ENCODE data around the gene BMP7. TPM values are rescaled to one million over a fixed set of nuclear protein-coding genes. Genes with fewer than 3 reads are reported as not detected.

The BMP7 gene
- total RNA-seq, 1 donor = not detected

DNA sequence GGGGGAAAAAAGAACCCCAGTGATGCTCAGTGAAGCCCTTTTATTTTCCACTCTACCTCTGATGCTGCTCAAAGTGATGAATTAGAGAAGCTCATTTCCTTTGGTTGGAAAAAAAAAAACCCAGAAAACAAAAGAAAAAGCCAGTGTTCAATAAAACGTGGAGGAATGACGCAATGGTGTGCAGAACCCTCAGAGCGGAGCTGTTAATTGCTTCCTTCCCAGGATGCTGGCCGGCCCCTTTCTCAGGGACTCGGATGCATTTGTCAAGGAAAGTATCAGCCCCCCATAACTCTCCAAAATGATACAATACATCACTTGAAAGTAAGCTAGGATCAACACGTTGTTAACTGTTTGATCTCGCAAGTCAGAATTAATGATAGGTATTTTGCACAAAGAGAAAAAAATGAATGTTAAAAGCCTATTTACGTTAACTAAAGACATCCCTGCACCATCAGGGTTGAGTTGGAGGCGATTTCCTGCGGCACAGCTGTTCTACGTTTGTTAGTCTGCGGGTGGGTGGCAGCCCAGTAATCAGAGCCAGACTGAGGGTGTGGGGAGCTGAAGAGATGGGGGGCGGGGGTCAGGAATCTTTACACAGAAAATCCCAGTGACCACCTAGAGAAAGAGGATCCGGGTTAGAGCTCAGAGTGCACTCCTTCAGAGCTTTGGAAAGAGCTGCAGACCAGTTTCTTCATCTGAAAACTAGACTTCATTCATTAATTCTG, 132.4 kb downstream of the BMP7 start:
- no peak overlapping the region for H2AFZ ChIP-seq (ENCODE audit: low read length)
- no peaks in the 10 kb centered on the region for H4K20me1 ChIP-seq (ENCODE audit: insufficient read depth, low read length)
- no peak overlapping the region for H3K4me3 ChIP-seq (ENCODE audit: insufficient read depth, low read length)
- no peak for TF ChIP-seq CTCF (IDR thresholded peaks at IDR 0.05; ENCODE audit: extremely low read depth, low read depth, low read length)
- no peaks in the 10 kb centered on the region for H3K9me3 ChIP-seq (ENCODE audit: low read depth, low read length)
- no peak overlapping the region for H3K4me2 ChIP-seq (ENCODE audit: insufficient read depth, low read length)
- H3K27me3 ChIP-seq (ENCODE audit: insufficient read depth, low read length) = no peaks in the 10 kb centered on the region
- H3K36me3 ChIP-seq (ENCODE audit: insufficient read depth, low read length) = no peaks in the 10 kb centered on the region
- no peaks in the 10 kb centered on the region for H3K79me2 ChIP-seq (ENCODE audit: insufficient read depth, low read length)
- H3K27ac ChIP-seq (ENCODE audit: low read depth, low read length) = no peak overlapping the region
- DNase-seq (ENCODE audit: insufficient read length, low spot score, missing footprints) = no peak
- H3K4me1 ChIP-seq (ENCODE audit: insufficient read depth, low read length) = no peaks in the 10 kb centered on the region

DNA sequence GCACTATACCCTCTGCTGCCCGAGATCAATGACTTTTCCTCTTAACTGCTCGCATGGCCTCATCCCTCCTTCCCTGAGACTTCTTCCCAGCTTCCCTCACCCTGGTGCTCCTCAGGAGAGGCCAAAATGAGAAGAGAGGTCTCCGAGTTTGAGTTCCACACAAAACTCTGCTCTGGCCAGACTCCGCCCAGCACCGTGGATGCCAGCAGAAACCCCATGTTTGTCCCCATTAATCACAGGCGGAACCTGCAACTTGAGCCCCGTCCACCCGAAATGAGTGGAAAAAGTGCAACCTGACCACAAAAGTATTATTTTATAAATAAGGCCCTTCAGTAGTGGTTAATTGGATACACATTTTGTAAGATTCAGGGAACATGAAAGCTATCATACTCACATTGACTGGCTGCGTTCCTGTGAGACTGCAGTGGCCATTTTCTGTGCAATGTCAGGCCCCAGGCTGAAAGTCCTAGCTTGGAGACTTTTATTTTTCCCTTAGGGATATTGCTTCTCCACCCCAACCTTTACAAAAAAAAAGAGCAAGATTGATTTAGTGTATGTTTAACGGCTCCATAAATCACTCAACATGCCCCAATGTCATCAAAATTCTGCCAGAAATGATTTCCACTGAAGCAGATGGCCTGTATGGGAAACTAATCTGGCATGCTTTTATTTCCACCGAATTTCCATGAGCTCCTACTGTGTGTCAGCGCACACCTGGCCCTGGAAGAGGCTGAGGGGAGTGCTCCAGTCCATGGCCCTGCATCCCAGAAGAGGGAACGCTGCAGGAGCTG, 134.6 kb downstream of the BMP7 start:
- TF ChIP-seq CTCF (IDR thresholded peaks at IDR 0.05; ENCODE audit: extremely low read depth, low read depth, low read length) = no peak
- no peaks in the 10 kb centered on the region for H3K27me3 ChIP-seq (ENCODE audit: insufficient read depth, low read length)

GRCh38 chr20:57131077-57131476, 135.4 kb downstream of the BMP7 start:
- no peak overlapping the region for H3K4me3 ChIP-seq (ENCODE audit: insufficient read depth, low read length)

More for the DNA sequence above, 134.6 kb downstream of the BMP7 start:
- Histone ChIP-seq H3K4me2 (ENCODE audit: insufficient read depth, low read length) (no peak overlapping the region), H3K9me3 (ENCODE audit: low read depth, low read length) (no peaks in the 10 kb centered on the region), H3K79me2 (ENCODE audit: insufficient read depth, low read length) (no peaks in the 10 kb centered on the region), H4K20me1 (ENCODE audit: insufficient read depth, low read length) (no peaks in the 10 kb centered on the region), H3K27ac (ENCODE audit: low read depth, low read length) (no peak overlapping the region), H3K4me3 (ENCODE audit: insufficient read depth, low read length) (no peak overlapping the region), H3K4me1 (ENCODE audit: insufficient read depth, low read length) (no peaks in the 10 kb centered on the region), H3K36me3 (ENCODE audit: insufficient read depth, low read length) (no peaks in the 10 kb centered on the region), H2AFZ (ENCODE audit: low read length) (no peak overlapping the region)
- DNase-seq (ENCODE audit: insufficient read length, low spot score, missing footprints) = no peak

More at GRCh38 chr20:57131077-57131476, 135.4 kb downstream of the BMP7 start:
- no peaks in the 10 kb centered on the region for H4K20me1 ChIP-seq (ENCODE audit: insufficient read depth, low read length)
- no peaks in the 10 kb centered on the region for H3K79me2 ChIP-seq (ENCODE audit: insufficient read depth, low read length)
- H3K36me3 ChIP-seq (ENCODE audit: insufficient read depth, low read length) = no peaks in the 10 kb centered on the region
- no peak for DNase-seq (ENCODE audit: insufficient read length, low spot score, missing footprints)
- no peak overlapping the region for H2AFZ ChIP-seq (ENCODE audit: low read length)
- no peaks in the 10 kb centered on the region for H3K9me3 ChIP-seq (ENCODE audit: low read depth, low read length)
- no peak overlapping the region for H3K27ac ChIP-seq (ENCODE audit: low read depth, low read length)
- H3K27me3 ChIP-seq (ENCODE audit: insufficient read depth, low read length) = no peaks in the 10 kb centered on the region
- no peak overlapping the region for H3K4me2 ChIP-seq (ENCODE audit: insufficient read depth, low read length)
- no peak for TF ChIP-seq CTCF (IDR thresholded peaks at IDR 0.05; ENCODE audit: extremely low read depth, low read depth, low read length)
- H3K4me1 ChIP-seq (ENCODE audit: insufficient read depth, low read length) = no peaks in the 10 kb centered on the region

Measured in osteoblast (primary cell).